ENCODE results near the gene APRT.

- TF ChIP-seq POLR2AphosphoS5 (IDR thresholded peaks at IDR 0.05) (no peak), CTCF (IDR thresholded peaks at IDR 0.05) (no peak)
These were observed 31.3 kb downstream of the APRT start for GRCh38 chr16:88780142-88781062.

All from esophagus muscularis mucosa (tissue), 3 donors.